HUES48 (cell line): Measurements from ENCODE around the gene PTPRCAP.

Experiments used
- H3K27ac ChIP-seq: one replicate; pipeline ENCODE4 v1.7.0; 2013; ENCODE audit warnings: low read depth, low read length, inconsistent platforms
- H3K27me3 ChIP-seq: 2 replicates; pipeline ENCODE4 v1.6.1; 2013; ENCODE audit warnings: mild to moderate bottlenecking, low read length; ENCODE audit not compliant: control insufficient read depth, insufficient read depth
- H3K36me3 ChIP-seq: 2 replicates; pipeline ENCODE4 v1.6.1; 2013; ENCODE audit warnings: low read length; ENCODE audit not compliant: control insufficient read depth, insufficient read depth
- H3K4me1 ChIP-seq: 2 replicates; pipeline ENCODE4 v1.6.1; 2013; ENCODE audit warnings: mild to moderate bottlenecking, low read length; ENCODE audit not compliant: control insufficient read depth, insufficient read depth
- H3K4me3 ChIP-seq: 2 replicates; pipeline ENCODE4 v1.5.1; 2013; ENCODE audit warnings: mild to moderate bottlenecking, low read depth, low read length
- H3K9ac ChIP-seq: 2 replicates; pipeline ENCODE4 v1.6.1; 2013; ENCODE audit warnings: mild to moderate bottlenecking, low read depth, low read length, moderate library complexity
- H3K9me3 ChIP-seq: 2 replicates; pipeline ENCODE4 v1.6.1; 2013; ENCODE audit warnings: low read length; ENCODE audit not compliant: control insufficient read depth, insufficient read depth

Gene PTPRCAP

GRCh38 chr11:67439321-67440228 is 2.1 kb upstream of the PTPRCAP start:
- Histone ChIP-seq H3K27me3 (no peaks in the 10 kb centered on the region), H3K4me3 (no peak overlapping the region), H3K4me1 (peaks cover 17% of the 10 kb centered on the region)

DNA sequence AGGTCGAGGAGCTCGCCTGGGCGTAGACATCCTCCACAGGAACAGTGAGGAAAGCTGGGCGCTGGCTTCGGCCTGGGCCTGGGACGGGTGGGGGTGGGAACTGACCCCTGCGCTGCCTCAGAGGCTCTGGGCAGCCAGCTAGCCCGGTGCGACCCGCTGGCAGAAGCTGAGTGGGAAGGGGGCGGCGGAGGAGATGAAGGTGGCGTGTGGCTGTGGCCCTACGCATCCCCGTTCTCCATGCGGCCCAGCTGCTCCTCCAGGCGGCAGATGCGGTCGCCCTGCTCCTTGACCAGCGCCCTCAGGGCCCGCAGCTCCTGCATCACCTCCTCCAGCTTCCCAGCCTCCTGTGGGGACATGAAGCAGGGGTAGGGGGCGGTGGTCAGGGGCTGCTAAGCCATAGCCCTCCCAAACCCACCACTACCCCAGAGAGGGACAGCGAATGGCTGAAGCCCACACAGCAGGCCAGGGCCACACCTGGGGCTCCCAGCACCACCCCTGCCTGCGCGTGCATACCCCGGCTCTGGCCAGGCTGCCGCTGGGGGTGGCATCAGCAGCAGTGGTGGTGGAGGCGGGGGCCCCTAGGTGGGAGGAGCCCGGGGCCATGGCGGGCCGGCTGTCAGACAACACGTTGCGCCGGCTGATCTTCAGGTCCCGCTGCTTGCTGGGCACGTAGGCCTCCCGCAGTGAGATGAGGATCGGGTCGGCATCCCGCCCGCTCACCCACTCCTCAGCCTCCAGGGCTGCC is 848 bp upstream of the PTPRCAP start:
- Histone ChIP-seq H3K27me3 (no peaks in the 10 kb centered on the region), H3K9me3 (no peaks in the 10 kb centered on the region), H3K27ac (peak overlapping the region; percentile 28), H3K4me1 (peaks cover 17% of the 10 kb centered on the region), H3K36me3 (peaks cover 61% of the 10 kb centered on the region), H3K9ac (no peak overlapping the region), H3K4me3 (no peak overlapping the region)

More at GRCh38 chr11:67439321-67440228, 2.1 kb upstream of the PTPRCAP start:
- Histone ChIP-seq H3K27ac (peak overlapping the region; percentile 28), H3K9me3 (no peaks in the 10 kb centered on the region), H3K36me3 (peaks cover 48% of the 10 kb centered on the region), H3K9ac (no peak overlapping the region)

DNA sequence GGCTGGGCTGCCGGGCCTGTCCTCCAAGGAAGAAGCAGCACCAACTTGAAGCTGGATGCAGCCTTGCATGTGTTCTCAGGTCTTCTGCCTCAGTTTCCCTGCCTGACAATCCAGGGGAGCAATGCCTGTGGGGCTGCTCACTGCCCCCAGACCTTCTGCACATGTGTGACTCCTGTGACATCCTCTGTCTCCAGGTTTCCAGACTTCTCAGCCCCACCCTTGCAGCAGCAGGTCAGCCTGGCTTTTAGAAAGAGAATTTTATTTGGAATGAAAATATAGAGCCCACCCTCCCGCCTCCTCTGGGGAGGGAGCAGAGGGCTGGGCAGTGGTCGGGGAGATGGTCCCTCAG is 301 bp upstream of the PTPRCAP start:
- Histone ChIP-seq H3K36me3 (peaks cover 66% of the 10 kb centered on the region), H3K27ac (peak overlapping the region; percentile 84), H3K27me3 (no peaks in the 10 kb centered on the region), H3K9me3 (no peaks in the 10 kb centered on the region), H3K4me3 (no peak overlapping the region), H3K9ac (peak overlapping the region; percentile 40; the same call in 1 of the 2 replicates), H3K4me1 (peaks cover 17% of the 10 kb centered on the region)

DNA sequence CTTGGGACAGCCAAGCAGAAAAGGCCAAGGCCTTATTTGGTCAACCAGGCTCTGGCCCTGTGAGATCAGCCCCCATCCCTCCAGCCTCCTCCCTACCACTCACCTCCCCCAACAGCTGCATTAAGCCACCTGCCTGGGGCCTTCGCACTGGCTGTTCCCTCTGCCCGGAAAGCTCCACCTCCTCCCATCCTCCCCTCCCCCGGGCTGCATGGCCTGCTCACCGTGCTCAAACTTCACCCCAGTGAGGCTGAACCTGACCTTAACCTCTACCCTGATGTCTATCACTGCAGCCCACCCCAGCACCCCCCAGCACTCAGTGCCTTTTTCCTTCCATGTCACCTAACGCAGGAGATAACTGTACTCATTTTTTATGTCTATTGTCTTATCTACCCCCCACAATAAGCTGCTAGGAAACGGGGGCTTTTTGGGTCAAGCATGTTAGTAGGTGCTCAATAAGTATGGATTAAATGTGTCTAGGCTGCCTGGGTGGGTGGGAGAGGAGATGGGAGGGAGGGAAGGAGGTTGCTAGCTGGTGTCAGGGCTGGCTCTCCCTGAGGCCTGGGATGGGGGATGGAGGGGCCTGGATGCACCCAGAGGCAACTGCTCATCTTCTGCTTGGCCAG is 912 bp downstream of the PTPRCAP start:
- Histone ChIP-seq H3K27ac (peak overlapping the region; percentile 90), H3K4me1 (peaks cover 17% of the 10 kb centered on the region), H3K9ac (peak overlapping the region; percentile 41; the same call in 1 of the 2 replicates), H3K4me3 (no peak overlapping the region), H3K27me3 (no peaks in the 10 kb centered on the region), H3K9me3 (no peaks in the 10 kb centered on the region), H3K36me3 (peaks cover 73% of the 10 kb centered on the region)

- Histone ChIP-seq H3K4me1 (peaks cover 17% of the 10 kb centered on the region), H3K4me3 (no peak overlapping the region), H3K27me3 (no peaks in the 10 kb centered on the region), H3K9ac (peak overlapping the region; percentile 60), H3K36me3 (peaks cover 70% of the 10 kb centered on the region), H3K27ac (peak overlapping the region; percentile 90), H3K9me3 (no peaks in the 10 kb centered on the region)
Measured at GRCh38 chr11:67435727-67436458, 1.6 kb downstream of the PTPRCAP start.

DNA sequence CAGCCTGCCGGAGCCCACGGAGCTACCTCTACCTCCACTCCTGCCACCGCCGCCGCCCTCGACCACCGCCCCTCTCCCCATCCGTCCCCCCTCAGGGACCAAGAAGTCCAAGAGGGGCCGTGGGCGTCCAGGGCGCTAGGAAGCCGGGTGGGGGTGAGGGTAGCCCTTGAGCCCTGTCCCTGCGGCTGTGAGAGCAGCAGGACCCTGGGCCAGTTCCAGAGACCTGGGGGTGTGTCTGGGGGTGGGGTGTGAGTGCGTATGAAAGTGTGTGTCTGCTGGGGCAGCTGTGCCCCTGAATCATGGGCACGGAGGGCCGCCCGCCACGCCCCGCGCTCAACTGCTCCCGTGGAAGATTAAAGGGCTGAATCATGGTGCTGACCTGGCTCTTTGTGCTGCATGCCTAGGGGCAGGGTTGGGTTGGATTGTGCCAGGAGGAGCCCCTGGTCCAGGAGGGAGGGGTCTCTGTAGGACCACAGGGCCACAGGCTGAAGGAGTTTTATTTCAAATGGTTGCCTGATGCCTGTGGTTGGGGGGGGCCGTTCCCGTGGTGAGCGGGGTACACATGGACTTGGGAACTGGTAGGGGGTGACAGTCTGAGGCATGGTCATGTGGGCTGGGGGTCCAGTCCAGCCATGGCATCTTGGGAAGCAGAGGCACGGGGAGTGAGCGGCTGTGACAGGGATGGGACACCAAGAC is 2.3 kb downstream of the PTPRCAP start:
- H3K9me3 ChIP-seq, result no peaks in the 10 kb centered on the region
- H3K27me3 ChIP-seq, result no peaks in the 10 kb centered on the region
- peak overlapping the region; percentile 14 for H3K27ac ChIP-seq
- no peak overlapping the region for H3K4me3 ChIP-seq
- peaks cover 65% of the 10 kb centered on the region for H3K36me3 ChIP-seq
- H3K4me1 ChIP-seq, result peaks cover 17% of the 10 kb centered on the region
- no peak overlapping the region for H3K9ac ChIP-seq

GRCh38 chr11:67434395-67434881 is 3.0 kb downstream of the PTPRCAP start:
- Histone ChIP-seq H3K27me3 (no peaks in the 10 kb centered on the region), H3K9me3 (no peaks in the 10 kb centered on the region), H3K27ac (no peak overlapping the region), H3K4me3 (no peak overlapping the region), H3K9ac (no peak overlapping the region), H3K4me1 (peaks cover 17% of the 10 kb centered on the region), H3K36me3 (peaks cover 58% of the 10 kb centered on the region)

DNA sequence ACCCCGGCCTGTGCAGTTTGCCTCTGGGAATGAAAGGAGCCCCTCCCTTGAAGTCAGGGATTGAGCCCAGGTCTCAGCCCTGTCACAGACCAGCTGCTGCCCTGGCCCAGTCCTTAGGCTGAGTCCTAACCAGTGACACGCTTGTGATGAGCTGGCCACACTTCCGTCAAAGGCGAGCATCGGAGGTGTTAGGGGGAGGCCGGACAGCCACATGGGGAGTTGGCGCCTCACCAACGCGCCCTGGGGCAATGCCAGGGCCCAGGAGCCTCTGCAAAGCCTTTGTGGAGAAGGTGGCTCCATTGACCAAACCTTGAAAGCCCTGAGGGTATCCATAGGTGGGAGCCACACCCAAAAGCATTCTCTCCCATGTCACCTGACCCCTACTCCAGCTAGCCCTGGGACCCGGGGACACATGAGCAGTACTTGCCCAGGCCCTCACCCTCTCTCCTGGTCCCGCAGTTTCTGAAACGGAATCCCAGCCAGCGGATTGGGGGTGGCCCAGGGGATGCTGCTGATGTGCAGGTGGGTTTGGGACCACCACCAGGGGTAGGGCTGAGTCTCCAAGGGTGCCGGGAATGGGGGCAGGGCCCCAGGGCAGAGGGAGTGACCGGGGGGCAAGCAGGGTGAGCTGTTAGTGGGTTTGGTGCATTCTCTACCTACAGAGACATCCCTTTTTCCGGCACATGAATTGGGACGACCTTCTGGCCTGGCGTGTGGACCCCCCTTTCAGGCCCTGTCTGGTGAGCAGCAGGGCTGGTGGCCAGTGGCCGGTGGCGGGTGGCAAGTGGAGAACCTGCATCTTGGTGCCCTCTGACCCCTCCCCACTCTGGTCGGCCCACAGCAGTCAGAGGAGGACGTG is 3.7 kb downstream of the PTPRCAP start:
- Histone ChIP-seq H3K9me3 (no peaks in the 10 kb centered on the region), H3K27me3 (no peaks in the 10 kb centered on the region), H3K4me1 (peaks cover 17% of the 10 kb centered on the region), H3K9ac (no peak overlapping the region), H3K4me3 (no peak overlapping the region), H3K36me3 (peaks cover 52% of the 10 kb centered on the region), H3K27ac (no peak overlapping the region)

- no peak overlapping the region for H3K9ac ChIP-seq
- H3K9me3 ChIP-seq, result no peaks in the 10 kb centered on the region
- peaks cover 14% of the 10 kb centered on the region for H3K4me1 ChIP-seq
- no peaks in the 10 kb centered on the region for H3K27me3 ChIP-seq
- no peak overlapping the region for H3K27ac ChIP-seq
- H3K4me3 ChIP-seq, result no peak overlapping the region
- peaks cover 43% of the 10 kb centered on the region for H3K36me3 ChIP-seq
Measured at GRCh38 chr11:67432655-67433349, 4.7 kb downstream of the PTPRCAP start.
